Activated CD8-positive, alpha-beta memory T cell treated with anti-CD3 and anti-CD28 coated beads, Interleukin-2, amount 50 U/mL, for 1 hour (primary cell): Measurements from ENCODE around the gene MCCD1.
"Not testable (repeated sequence)": the region's sequence is repeated elsewhere in the genome, so short reads cannot be mapped to it uniquely, and the experiment has no call there.

Source experiments
- DNase-seq: peaks from one replicate; pipeline ENCODE4 v3.0.0-alpha.2; 2020; ENCODE audit errors: extremely low read depth

The MCCD1 gene, protein sequence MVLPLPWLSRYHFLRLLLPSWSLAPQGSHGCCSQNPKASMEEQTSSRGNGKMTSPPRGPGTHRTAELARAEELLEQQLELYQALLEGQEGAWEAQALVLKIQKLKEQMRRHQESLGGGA

DNA sequence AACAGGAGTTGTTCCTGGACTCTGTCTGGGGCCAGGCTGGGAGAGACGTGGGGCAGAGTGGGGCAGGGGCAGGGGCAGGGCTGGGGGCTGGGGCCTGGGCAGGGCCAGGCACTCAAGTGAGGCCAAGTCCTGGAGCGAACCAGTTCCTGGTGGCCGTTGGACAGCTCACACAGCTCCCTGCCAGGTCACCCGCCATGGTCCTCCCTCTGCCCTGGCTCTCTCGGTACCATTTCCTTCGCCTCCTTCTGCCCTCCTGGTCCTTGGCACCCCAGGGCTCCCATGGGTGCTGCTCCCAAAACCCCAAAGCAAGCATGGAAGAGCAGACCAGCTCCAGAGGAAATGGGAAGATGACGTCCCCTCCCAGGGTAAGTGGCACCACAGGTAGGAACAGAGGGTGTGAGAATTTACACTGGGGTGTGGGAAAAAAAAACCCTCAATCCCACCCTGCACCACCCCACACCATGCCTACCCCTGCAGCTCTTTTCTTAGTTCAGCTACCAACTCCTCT, at the start of gene MCCD1:
Gene MCCD1, plus strand, starts transcription at position 142 of the 508 bp plus-strand sequence. Its CDS starts 53 bp downstream, at position 195.
- DNase-seq: no peak

DNA sequence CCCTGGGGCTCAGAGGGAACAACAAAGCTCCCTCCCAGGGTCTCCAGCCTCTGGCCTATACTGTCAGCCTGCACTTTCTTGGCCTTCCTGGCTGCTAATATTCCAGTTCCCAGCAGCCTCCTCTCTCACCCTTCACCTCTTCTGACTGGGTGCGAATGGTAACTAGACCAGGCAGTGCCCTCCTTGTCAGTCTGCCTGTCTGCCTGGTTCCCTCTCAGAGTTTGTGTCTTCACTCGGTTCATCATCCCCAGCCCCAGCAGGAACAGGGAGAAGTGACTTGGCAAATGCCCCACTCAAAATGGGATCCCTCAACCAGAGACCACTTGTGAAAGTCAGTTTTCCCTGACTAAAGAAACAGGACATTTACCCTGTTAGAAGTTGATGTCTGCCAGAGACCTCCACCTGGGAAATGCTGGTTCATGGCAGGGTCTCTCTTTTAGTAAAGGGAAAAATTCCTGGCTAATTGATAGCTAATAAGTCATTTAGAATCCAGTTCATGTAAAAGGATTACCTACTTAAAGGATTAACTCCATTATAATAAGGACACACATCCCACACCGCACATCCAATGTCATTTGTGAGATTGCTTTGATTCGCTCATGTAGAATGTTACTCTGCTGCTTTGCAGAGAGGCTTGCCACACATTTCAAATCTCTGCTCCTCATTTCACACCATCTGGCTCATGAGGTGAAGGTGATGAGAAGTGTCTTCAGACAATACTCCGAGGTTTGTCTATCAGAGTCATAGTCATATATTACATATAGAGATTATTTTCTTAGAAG, 49.4 kb upstream of the MCCD1 start:
- no peak for DNase-seq

DNA sequence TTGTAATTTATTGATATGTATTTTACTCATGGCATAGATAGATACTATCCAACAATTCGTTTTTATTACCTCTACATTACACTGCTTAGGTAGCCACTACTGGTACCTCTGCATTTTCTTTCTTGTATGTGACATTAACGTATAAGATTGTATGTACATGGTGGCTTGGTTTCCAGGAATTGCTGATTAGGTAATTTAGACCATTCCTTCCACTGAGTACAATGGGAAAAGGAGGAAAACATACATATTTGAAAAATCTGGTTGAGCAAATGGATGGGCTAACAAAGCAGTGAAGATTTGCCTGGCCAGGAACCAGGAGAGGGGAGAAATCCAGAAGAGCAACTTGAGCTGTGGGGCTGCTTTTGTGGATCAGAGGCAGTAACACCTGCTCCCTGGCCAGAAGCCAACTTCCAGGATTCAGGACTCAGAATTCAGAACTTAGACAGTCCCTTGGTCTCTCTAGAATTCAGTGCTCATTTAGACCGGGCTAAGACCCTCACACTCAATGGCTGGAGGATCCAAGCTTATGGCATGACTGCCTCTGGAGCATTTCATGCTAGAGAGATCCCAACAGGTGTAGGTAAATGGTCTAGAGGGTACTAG, 48.7 kb upstream of the MCCD1 start:
- no peak for DNase-seq

DNA sequence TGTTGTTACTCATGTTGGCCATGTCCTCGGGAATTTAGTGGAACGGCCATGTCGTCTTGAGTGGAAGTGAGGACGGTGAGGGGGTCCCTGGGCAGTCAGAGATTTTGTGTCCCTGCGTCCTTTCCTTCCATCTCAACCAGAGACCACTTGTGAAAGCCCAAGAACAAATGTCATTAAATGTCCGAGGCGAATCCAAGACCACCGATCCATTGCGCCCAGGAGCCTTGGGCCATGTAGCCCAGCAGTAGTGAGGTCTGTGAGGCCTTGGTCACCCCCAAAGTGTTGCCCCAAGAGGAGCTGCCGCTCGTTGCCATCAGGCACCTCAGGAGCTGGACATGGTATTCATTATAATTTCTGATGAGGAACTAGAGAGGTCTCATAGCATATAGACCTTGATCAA, 48.2 kb upstream of the MCCD1 start:
- no peak for DNase-seq

DNA sequence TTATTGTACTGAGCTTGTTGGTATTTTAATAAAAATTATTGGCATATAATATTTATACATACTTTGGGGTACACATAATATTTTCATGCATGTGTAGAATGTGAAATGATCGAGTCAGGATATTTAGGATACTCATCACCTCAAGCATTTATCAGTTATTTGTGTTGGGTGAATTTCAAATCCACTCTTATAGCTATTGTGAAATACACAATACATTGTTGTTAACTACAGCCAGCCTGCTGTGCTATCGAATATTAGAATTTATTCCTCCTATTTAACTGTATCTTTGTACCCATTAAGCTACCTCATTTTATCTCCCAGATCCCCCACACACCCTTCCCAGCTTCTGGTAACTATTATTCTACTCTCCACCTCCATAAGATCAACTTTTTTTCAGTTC, 45.4 kb upstream of the MCCD1 start:
- DNase-seq: no peak

DNA sequence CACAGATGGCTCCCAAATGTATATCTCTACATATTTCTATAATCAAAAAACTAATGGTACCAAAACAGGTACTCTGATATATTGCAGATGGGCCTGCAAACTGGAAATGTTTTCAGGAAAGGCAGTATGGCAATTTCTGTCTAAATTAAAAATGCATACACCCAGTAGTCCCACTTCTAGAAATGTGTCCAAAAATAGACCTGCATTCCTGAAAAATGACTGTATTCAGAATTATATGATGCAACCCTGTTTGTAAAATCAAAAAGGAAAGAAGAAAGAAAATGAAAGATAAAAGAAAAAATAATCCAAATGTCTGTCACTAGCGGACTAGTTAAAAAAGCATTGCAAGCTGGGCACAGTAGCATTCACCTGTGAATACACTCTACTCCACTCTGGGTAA, 43.7 kb upstream of the MCCD1 start:
- DNase-seq: no peak

DNA sequence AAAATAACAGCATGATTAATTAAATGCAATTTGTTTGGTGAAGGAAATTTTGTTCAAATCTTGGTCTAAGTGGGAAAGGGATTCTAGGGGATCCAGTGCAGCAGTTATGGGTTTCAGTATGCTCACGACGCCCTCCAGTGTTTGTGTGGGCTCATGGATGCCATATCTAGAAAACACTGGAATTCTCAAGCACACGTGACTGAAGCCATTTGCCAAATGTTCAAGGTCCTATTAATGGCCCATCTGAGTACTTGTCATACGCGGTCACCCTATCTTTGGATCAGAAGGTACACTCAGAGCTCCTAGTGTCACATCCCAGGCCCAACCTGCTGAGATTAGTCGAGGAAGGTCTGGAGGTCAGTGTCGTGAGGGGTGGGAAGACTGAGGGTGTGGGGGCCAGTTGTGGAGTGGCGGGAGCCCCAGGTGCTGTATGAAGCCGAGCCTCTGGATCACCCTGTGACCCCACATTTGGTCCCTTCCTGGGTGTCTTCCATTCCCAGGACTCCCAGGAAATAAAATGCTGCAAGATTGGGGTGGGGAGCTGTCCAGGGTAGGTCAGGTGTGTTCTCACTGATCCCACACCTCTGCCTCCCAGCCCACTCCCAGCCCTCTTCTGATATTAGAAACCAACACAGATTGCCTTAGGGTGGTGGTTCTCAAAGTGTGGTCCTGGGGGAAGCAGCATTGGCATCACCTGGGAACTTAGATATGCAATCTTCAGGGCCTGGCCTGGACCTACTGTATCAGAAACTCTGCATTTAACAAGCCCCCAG, 42.5 kb upstream of the MCCD1 start:
- DNase-seq: not testable (repeated sequence)

DNA sequence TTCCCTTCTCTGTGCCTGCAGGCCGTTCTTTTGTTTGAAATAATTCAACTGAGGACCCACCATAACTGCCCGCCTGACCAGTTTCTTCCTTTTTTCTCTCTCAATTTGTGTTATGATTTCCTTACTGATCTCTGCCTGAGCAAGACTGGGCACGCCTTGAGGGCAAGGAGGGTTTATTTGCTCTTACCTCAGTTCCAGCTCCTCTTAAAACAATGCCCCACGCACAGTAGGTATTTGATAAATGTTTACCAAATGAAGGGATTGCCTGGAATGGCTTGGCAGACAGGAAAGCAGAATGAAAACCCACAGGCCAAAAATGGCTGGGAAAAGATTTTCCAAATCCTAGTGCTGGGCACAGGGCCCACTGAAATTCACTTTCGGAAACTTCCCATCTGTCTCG, 41.1 kb upstream of the MCCD1 start:
- not testable (repeated sequence) for DNase-seq

DNA sequence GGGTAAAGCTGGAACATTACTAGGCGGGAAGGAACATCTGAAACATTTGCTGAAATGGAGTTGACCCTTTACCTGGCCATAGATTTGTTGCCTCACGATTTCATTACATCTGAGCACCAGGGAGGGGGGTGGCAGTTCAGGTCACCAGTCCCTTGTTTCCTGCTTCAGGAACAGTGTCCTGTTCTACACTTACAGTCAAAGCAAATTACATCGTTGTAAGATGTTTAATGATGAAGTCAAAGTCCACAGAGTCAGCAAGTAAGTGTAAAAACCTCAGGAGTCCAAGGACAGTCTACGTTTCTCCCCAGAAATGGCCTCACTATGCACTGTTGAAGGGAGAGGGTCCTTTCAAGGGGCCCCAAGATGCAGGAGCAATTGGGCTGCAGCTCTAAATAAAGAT, 39.7 kb upstream of the MCCD1 start:
- DNase-seq: no peak

DNA sequence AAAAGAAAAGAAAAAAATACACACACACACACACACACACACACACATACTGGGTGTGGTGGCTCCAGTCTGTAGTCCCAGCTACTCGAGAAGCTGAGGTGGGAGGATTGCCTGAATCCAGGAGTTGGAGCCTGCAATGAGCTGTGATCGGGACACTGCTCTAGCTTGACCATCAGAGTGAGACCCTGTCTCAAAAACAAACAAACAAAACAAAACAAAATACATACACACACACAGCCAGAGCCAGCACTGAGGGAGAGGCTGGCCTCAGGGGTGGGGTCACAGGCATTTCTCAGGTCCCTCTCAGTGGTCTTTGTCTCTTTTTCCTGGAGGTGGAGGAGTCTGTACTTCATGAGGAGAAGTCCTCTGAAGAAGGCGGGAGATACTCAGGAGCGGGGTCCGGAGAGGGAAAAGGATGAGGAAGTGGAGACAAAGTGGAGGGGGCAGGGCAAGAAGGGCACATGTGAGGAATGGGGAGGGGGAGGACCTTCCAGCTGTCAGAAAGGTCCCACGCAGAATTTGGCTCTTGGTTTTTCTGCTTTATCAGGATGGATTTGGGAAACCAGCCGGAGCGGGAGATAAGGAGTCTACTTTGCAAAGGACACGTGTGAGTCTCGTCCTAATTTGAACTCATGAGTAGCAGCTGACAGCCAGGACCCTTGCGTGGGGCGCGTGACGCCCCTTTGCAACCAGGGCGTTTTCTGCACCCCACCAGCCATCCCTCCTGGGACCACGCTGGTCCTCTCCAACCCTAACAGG, 38.5 kb upstream of the MCCD1 start:
- DNase-seq: no peak

DNA sequence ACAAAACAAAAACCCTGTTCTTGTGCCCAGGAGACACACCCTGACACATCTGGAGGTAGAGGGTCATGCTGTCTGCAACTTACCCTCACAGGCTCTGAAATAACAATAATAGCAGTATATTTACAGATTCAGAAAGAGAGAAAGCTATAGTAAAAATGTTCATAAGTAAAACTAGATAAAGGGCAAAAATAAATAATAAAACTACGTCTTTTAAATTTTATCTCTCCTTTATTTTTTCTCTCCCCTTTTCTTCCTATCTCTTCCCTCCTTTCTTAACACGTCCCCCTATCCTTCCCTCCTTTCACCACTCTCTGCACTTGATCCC, 35.2 kb upstream of the MCCD1 start:
- not testable (repeated sequence) for DNase-seq

DNA sequence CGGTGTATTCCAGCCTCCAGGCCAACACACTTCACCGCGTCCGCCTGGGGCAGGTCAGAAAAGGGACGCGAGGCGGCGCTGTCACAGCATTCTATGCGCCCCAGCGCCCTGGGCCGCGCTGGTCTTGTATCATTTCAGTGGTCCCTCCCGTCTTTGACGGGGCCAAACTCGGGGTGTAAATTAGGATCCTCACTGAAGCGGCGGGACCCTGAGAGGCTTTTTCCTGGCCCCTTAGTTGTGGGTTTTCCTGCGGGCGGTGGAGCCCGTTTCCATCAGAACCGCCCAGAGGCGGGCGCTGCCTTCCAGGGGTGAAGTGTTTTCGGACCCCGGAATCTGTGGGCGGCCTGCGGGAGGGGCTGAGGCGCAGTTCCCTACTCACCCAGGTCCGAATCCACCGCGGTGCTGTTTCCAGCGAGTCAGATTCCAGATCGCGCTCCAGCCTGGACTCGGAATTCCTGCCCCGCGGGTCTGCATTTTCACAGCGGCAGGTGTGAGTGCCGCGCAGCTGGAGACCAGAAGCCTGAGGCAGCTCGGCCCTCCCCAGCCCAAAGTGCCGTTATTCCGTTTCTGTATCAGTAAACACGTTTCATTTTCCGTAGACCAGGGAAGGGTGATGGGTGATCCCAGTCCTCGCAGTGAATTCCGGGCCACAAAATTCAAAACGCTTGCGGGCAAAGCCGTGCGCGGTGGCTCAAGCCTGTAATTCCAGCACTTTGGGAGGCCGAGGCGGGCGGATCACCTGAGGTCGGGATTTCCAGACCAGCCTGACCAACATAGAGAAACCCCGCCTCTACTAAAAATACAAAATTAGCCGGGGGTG, 34.7 kb upstream of the MCCD1 start:
- peak; percentile 29 for DNase-seq

DNA sequence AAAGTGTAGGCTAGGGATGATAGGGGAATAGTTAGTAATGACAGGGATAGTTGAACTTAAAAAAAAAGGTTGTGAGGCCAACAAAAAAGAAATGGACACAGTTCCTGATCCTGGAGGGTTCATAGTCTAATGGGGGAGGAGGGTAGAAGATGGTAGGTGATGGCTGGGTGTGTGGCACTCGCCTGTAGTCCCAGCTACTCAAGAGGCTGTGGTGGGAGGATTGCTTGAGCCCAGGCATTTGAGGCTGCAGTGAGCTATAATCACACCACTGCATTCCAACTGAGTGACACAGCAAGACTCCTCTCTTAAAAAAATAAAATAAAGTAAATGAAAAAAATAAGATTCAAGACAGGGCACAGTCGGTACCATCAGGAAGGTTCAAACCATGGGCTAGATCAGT, 33.2 kb upstream of the MCCD1 start:
- DNase-seq: no peak

DNA sequence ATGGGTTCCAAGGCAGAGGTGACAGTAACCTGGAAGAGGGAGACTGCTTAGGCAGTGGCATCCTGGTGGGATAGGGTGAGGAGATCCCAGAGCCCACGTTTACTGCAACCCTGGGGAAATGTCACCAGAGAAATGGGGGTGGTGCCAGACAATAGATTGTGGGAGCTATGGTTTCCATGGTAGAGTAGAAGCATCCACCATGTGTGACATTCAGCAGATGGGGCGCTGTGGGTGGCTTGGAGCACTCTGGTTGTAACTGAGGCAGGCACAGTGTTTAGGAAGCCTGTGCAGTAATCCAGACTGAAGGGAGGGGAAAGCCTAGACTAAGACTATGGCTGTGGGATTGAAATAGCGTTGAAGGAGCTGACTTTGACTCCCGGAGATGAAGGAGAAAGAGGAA, 31.9 kb upstream of the MCCD1 start:
- not testable (repeated sequence) for DNase-seq

DNA sequence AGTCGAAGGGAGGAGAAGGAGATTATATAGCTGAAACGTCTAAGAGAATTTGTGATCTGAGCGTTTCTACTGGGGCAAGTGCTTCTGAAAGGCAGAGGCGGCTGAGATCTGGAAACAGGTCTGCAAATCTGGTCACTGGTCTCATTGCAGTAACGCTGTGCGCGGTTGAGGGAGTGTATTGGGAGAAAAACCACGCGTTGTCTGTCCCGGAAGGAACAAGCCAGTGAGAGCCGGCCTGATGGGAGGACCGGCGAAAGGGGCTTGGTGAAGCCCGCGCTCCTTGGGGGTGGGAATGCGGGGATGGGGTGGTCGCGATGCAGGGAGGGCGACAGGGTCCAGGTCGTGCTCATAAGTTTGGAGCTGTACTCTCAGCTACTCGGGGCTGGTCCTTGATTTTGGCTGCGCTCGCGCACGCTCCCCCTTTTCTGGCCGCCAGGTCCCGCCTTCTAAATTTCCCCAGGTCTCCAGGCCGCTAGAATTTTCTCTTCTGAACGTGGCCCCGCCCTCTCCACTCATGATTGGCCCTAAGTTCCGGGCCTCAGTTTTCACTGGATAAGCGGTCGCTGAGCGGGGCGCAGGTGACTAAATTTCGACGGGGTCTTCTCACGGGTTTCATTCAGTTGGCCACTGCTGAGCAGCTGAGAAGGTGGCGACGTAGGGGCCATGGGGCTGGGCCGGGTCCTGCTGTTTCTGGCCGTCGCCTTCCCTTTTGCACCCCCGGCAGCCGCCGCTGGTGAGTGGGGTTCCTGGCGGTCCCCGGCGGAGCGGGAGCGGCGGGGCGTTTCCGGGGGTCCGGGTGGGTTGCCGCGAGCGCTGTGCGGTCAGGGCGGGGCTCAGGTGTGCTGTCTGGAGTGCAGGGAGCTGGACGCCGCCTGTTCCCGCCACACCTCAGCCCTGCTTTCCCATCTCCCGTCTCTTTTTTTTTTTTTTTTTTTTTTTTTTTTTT, 31.0 kb upstream of the MCCD1 start, which contains the start of gene MICB:
Gene MICB, plus strand, starts transcription at position 615 of the 946 bp plus-strand sequence. Its CDS starts 49 bp downstream, at position 664.
- peak; percentile 79 for DNase-seq

DNA sequence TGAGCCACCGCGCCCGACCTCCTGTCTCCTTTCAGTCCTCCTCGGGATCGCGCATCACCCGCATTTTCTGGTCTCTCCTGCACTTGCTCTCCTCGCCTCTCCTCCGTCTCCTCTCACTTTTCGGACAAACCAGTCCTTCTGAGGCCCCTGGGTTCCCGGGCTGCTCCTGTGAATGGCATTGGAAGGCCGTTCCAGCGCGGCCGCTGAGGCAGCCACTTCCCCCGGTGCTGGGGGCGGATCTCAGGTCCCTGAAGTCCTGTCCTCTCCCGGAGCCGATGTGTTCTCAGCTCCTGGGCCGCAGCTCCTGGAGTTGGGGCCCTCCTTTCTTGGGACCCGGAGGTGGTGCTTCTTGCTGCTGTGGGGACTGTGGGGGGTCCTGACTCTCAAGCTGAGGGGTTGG, 30.0 kb upstream of the MCCD1 start:
- no peak for DNase-seq

DNA sequence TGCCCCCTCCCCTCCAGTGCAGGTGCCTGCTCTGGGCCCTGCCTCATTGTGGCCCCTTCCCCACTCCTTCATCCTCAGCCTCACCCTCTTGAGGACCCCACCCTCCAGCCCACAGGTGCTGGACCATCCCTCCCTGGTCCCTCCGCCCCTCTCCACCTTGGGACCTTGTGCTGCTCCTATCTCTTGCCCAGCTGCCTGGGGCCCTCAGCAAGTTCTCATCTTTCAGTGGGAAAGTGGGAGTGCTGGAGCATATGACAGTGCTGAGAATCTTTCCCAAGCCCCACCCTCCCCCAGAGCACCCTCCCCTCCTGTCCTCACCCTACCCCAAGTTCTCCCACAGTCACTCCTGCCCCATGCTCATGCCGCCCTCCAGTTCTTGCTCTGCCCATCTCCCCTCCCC, 29.1 kb upstream of the MCCD1 start:
- not testable (repeated sequence) for DNase-seq

DNA sequence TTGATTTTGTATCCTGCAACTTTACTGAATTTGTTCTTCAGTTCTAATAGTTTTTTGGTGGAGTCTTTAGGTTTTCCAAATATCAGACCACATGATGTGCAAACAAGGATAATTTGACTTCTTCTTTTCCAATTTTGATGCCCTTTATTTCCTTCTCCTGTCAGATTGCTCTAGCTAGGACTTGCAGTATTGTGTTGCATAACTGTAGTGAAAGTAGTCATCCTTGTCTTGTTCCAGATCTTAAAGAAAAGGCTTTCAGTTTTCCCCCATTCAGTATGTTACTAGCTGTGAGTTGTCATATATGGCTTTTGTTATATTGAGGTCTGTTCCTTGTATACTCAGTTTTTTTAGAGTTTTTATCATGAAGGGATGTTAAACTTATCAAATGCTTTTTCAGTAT, 26.2 kb upstream of the MCCD1 start:
- DNase-seq: no peak

DNA sequence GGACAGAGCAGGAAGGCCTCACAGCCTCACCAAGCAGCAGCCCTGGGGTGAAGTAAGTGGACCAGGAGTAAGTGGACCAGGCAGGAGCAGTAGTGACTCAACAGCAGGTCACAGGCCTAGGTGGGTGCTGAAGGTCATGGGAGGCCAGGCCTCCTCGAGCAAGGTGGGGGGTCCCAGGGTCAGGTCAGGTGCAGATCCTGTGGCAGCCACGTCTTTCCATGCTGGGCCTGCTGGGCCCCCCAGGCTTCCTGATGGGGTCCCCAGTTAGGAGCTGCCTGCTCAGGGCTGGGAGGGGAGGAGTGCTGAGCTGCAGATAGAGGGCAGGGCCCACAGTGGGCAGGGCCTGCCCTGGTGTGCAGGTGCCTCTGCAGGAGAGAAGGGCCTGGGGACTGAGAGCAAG, 19.7 kb upstream of the MCCD1 start:
- DNase-seq: not testable (repeated sequence)

DNA sequence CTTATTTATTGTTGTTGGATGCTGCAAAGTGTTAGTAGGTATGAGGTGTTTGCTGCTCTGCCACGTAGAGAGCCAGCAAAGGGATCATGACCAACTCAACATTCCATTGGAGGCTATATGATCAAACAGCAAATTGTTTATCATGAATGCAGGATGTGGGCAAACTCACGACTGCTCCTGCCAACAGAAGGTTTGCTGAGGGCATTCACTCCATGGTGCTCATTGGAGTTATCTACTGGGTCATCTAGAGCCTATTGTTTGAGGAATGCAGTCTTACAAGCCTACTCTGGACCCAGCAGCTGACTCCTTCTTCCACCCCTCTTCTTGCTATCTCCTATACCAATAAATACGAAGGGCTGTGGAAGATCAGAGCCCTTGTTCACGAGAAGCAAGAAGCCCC, 18.8 kb upstream of the MCCD1 start:
- no peak for DNase-seq
